Keratinocyte (primary cell): ENCODE data around the gene TBX21.

Experiments used
- EZH2 ChIP-seq: IDR thresholded peaks from one replicate; pipeline ENCODE4 v1.6.1; 2012; ENCODE audit warnings: inconsistent platforms, mild to moderate bottlenecking, low read length, moderate library complexity
- TF ChIP-seq, protein P1 (sequence below), 3 experiments: IDR thresholded peaks in 1 of 3; conservative IDR thresholded peaks in 1 of 3; optimal IDR thresholded peaks in 1 of 3; 2 replicates in 2 of 3; 3 replicates in 1 of 3; pipeline versions ENCODE3 to v1.5.1; 2011; ENCODE audit warnings: low read length in 3 of 3, mild to moderate bottlenecking in 3 of 3, moderate library complexity in 2 of 3, control low read depth in 1 of 3, inconsistent platforms in 1 of 3; ENCODE audit not compliant: insufficient read depth in 2 of 3; ENCODE audit errors: extremely low read depth in 1 of 3

DNA sequence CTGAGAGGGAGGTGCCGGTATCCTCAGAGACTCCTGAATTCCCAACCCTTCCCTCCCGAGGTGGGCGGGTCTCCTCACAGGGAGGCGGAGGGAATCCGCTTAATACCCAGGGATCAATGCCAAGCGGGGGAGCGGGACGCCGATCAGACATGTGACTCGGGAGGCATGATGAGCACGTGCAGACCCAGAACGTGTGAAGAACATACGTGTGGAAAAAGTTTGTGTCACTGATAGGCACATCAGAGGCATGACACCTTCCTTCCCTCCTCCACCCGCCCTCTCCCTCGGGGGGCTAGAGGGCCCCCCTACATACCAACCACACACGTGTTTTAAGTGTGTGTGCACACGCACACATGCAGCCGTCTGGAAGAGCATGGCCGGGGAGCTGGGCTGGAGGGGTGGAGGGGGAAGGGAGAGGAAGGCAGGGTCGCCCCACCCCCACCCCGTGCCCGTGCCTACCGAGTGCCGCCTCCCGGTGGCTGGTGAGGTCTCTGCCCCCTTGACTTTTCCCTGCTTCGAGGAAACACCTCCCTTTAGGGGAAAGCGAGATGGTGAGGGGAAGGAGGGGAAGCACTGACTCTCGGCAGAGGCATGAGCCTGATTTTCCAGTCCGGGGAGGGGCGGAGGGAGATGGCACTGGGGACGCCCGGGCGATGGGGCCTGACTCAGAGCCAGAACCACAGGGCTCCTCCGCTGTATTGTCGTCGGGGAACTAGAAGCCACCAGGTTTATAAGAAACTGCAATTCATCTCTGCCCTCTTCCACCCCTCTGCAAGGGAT, 12.1 kb upstream of the TBX21 start:
- TF ChIP-seq, protein P1, sequence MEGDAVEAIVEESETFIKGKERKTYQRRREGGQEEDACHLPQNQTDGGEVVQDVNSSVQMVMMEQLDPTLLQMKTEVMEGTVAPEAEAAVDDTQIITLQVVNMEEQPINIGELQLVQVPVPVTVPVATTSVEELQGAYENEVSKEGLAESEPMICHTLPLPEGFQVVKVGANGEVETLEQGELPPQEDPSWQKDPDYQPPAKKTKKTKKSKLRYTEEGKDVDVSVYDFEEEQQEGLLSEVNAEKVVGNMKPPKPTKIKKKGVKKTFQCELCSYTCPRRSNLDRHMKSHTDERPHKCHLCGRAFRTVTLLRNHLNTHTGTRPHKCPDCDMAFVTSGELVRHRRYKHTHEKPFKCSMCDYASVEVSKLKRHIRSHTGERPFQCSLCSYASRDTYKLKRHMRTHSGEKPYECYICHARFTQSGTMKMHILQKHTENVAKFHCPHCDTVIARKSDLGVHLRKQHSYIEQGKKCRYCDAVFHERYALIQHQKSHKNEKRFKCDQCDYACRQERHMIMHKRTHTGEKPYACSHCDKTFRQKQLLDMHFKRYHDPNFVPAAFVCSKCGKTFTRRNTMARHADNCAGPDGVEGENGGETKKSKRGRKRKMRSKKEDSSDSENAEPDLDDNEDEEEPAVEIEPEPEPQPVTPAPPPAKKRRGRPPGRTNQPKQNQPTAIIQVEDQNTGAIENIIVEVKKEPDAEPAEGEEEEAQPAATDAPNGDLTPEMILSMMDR (optimal IDR thresholded peaks at IDR 0.05 in 1 of 3, IDR thresholded peaks at IDR 0.05 in 1 of 3, conservative IDR thresholded peaks at IDR 0.05 in 1 of 3; ENCODE audit: extremely low read depth in 1 of 3, insufficient read depth in 2 of 3, low read length in 3 of 3), result peak in 1 of 3 experiments; percentile 4
- TF ChIP-seq EZH2, result no peak
